ENCODE results near the gene SCARB2. TPM values are rescaled to one million over a fixed set of nuclear protein-coding genes. Genes with fewer than 3 reads are reported as not detected.
A peak's percentile ranks its signal among the peaks of the same experiment; 100 is the strongest.

SCARB2 gene
- total RNA-seq, 4 donors from 2014 or later, result 87.6 to 107 (median 95.8) TPM

DNA sequence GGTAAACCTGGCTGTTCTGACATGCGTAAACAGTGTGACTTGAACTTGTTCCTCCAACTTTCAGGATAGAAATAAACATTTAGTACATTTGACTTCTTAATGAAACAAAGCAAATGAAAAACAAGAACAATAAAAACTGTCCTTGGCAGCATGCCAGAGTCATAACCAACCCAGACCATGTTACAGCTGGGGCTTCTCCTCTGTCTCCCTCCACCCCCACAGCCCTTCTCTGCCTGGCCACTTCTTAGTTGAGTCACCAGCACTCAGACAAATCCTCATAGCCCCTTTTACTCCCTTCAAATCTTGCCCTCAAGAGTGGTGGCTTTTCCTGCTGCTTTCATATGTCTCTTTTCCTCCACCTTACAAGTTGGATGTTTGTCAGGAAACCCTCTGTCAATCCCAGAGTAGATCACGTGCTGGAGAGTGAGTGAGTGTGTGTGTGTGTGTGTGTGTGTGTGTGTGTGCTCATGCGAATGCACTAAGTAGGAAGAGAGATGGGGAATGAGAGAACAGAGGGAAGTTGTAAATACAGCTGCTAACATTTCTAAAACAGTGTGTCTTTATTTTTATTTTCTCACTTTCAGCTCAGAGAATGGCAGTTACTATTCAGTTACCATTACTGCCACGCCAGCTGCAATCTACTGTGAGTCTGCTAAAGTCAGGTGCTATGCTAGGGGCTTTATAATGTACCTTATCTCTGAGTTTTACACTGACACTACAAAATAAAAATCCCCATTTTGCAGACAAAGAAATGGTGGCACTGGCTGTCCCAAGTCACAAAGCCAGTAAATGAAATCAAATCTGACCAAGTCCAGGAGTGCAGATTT lies 15.0 kb downstream of the SCARB2 start:
- Histone ChIP-seq H3K4me1 (peaks cover 78% of the 10 kb centered on the region), H3K27ac (peak overlapping the region; percentile 79), H3K9me3 (no peaks in the 10 kb centered on the region), H3K36me3 (peaks cover 6% of the 10 kb centered on the region), H3K27me3 (no peaks in the 10 kb centered on the region), H3K4me3 (no peak overlapping the region)
- TF ChIP-seq POLR2AphosphoS5 (IDR thresholded peaks at IDR 0.05) (no peak), EP300 (IDR thresholded peaks at IDR 0.05) (no peak), POLR2A (IDR thresholded peaks at IDR 0.05) (no peak)
- TF ChIP-seq, protein P1, sequence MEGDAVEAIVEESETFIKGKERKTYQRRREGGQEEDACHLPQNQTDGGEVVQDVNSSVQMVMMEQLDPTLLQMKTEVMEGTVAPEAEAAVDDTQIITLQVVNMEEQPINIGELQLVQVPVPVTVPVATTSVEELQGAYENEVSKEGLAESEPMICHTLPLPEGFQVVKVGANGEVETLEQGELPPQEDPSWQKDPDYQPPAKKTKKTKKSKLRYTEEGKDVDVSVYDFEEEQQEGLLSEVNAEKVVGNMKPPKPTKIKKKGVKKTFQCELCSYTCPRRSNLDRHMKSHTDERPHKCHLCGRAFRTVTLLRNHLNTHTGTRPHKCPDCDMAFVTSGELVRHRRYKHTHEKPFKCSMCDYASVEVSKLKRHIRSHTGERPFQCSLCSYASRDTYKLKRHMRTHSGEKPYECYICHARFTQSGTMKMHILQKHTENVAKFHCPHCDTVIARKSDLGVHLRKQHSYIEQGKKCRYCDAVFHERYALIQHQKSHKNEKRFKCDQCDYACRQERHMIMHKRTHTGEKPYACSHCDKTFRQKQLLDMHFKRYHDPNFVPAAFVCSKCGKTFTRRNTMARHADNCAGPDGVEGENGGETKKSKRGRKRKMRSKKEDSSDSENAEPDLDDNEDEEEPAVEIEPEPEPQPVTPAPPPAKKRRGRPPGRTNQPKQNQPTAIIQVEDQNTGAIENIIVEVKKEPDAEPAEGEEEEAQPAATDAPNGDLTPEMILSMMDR (IDR thresholded peaks at IDR 0.05), result no peak
- DNase-seq (ENCODE audit: low spot score in 2 of 2), result no peak
- WGBS, result 37% methylated on average over 4 of the region's 4 CpGs

DNA sequence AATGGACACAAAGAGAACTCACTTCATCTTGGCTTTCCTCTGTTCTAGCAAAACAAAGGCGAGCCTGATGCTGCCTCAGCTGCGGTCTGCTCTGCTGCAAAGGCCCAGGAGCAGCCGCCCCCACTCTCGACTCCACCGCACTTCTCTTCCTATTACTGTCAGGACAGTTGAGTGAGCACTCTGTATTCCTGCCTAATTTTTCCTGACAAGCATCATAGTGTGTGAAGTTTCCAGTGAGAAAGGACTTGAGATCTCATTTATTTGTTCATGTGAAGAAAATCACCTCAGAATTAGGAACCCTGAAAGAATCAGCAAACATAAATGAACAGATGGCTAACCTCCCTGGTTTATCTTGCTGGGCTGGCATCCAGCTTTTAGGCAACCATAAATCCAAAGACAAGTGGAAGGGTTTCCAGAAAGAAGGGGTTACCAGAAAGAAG lies 15.6 kb downstream of the SCARB2 start:
- H3K36me3 ChIP-seq, result peaks cover 12% of the 10 kb centered on the region
- H3K27me3 ChIP-seq, result no peaks in the 10 kb centered on the region
- H3K27ac ChIP-seq, result peak overlapping the region; percentile 79
- no peak overlapping the region for H3K4me3 ChIP-seq
- WGBS, result 33% methylated on average over 5 of the region's 5 CpGs
- H3K9me3 ChIP-seq, result no peaks in the 10 kb centered on the region
- TF ChIP-seq POLR2A (IDR thresholded peaks at IDR 0.05) (no peak), EP300 (IDR thresholded peaks at IDR 0.05) (no peak), POLR2AphosphoS5 (IDR thresholded peaks at IDR 0.05) (no peak)
- TF ChIP-seq, protein P1 (IDR thresholded peaks at IDR 0.05), result no peak
- H3K4me1 ChIP-seq, result peaks cover 73% of the 10 kb centered on the region
- DNase-seq (ENCODE audit: low spot score in 2 of 2), result no peak

GRCh38 chr4:76197031-76197743 lies 16.4 kb downstream of the SCARB2 start:
- TF ChIP-seq POLR2AphosphoS5 (IDR thresholded peaks at IDR 0.05) (no peak), EP300 (IDR thresholded peaks at IDR 0.05) (no peak), POLR2A (IDR thresholded peaks at IDR 0.05) (no peak)
- TF ChIP-seq, protein P1 (IDR thresholded peaks at IDR 0.05), result no peak
- Histone ChIP-seq H3K4me3 (no peak overlapping the region), H3K4me1 (peaks cover 73% of the 10 kb centered on the region), H3K27me3 (no peaks in the 10 kb centered on the region), H3K9me3 (no peaks in the 10 kb centered on the region), H3K36me3 (peaks cover 20% of the 10 kb centered on the region), H3K27ac (peak overlapping the region; percentile 79)
- WGBS, result 68% methylated on average over 10 of the region's 10 CpGs
- no peak for DNase-seq (ENCODE audit: low spot score in 2 of 2)

DNA sequence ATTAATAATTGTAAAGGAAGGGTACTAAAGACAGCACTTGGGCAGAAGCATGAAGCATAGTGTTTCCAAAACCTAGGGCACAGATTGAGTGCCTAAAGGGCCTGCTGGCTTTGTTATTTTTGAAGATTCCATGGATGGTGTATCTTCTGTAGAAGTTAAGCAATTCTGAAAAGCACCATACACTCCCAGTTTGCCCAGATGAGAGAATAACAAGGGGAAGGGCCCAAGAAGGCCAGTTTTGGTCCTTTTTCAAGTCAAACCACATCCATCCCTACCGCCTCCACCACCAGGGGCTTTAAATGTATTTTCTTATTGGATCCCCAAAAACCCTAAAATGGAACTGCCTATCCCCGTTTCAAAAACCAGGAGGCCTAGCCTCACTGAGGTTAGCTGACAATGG lies 17.2 kb downstream of the SCARB2 start:
- H3K4me1 ChIP-seq, result peaks cover 73% of the 10 kb centered on the region
- 97% methylated on average over 2 of the region's 2 CpGs for WGBS

More for the DNA sequence above, 17.2 kb downstream of the SCARB2 start:
- Histone ChIP-seq H3K36me3 (peaks cover 28% of the 10 kb centered on the region), H3K4me3 (no peak overlapping the region), H3K27ac (peak overlapping the region; percentile 79), H3K27me3 (no peaks in the 10 kb centered on the region), H3K9me3 (no peaks in the 10 kb centered on the region)
- TF ChIP-seq POLR2A (IDR thresholded peaks at IDR 0.05) (no peak), POLR2AphosphoS5 (IDR thresholded peaks at IDR 0.05) (no peak), EP300 (IDR thresholded peaks at IDR 0.05) (no peak)
- TF ChIP-seq, protein P1 (IDR thresholded peaks at IDR 0.05), result no peak
- no peak for DNase-seq (ENCODE audit: low spot score in 2 of 2)

Measured in suprapubic skin (tissue), 4 donors.